Spleen (tissue), 11 donors: Measurements from ENCODE around the gene COL8A2. TPM values are rescaled to one million over a fixed set of nuclear protein-coding genes. Genes with fewer than 3 reads are reported as not detected.
A peak's percentile ranks its signal among the peaks of the same experiment; 100 is the strongest.

Source experiments
- DNase-seq: peaks from one replicate; pipeline ENCODE4 v3.0.0-alpha.2; 2020
- H3K27ac ChIP-seq, 8 donors: fragments of 200-600 bp; sonication (generic) in 7 of 8; 1 replicate in 4 of 8; 2 replicates in 4 of 8; pipeline versions ENCODE4 v1.5.0 to v1.8.0; 2016 to 2021; ENCODE audit warnings: inconsistent platforms in 4 of 8, mild to moderate bottlenecking in 4 of 8, moderate library complexity in 1 of 8
- H3K27me3 ChIP-seq, 7 donors: fragments of 200-600 bp; sonication (generic) in 6 of 7; replicated peaks in 1 of 7; 1 replicate in 4 of 7; 2 replicates in 3 of 7; pipeline versions ENCODE4 v1.5.0 to v1.8.0; 2016 to 2021; ENCODE audit warnings: inconsistent platforms in 3 of 7, mild to moderate bottlenecking in 1 of 7
- H3K36me3 ChIP-seq, 6 donors: fragments of 200-600 bp; sonication (generic) in 5 of 6; 1 replicate in 4 of 6; 2 replicates in 2 of 6; pipeline versions ENCODE4 v1.5.0 to v1.8.0; 2016 to 2021; ENCODE audit warnings: inconsistent platforms in 2 of 6
- H3K4me1 ChIP-seq, 6 donors: fragments of 200-600 bp; sonication (generic) in 5 of 6; 1 replicate in 3 of 6; 2 replicates in 3 of 6; pipeline versions ENCODE4 v1.5.0 to v1.8.0; 2016 to 2021; ENCODE audit warnings: inconsistent platforms in 3 of 6
- H3K4me3 ChIP-seq, 8 donors: fragments of 200-600 bp; sonication (generic) in 7 of 8; 1 replicate in 4 of 8; 2 replicates in 4 of 8; pipeline versions ENCODE4 v1.5.0 to v1.8.0; 2016 to 2021; ENCODE audit warnings: inconsistent platforms in 4 of 8, mild to moderate bottlenecking in 4 of 8, moderate library complexity in 2 of 8
- H3K9me3 ChIP-seq, 8 donors: fragments of 200-600 bp; sonication (generic) in 7 of 8; 1 replicate in 4 of 8; 2 replicates in 4 of 8; pipeline versions ENCODE4 v1.5.0 to v1.8.0; 2016 to 2021; ENCODE audit warnings: inconsistent platforms in 4 of 8
- CTCF ChIP-seq, 11 experiments: fragments of 200-600 bp in 7 of 11; fragments of 450-650 bp in 4 of 11; sonication (generic) in 4 of 11; IDR thresholded peaks in 8 of 11; conservative IDR thresholded peaks in 3 of 11; 1 replicate in 7 of 11; 2 replicates in 4 of 11; pipeline versions ENCODE4 v1.4.0 to v1.8.0; 2016 to 2021; ENCODE audit warnings: antibody characterized with exemption in 11 of 11, inconsistent platforms in 4 of 11, mild to moderate bottlenecking in 1 of 11
- POLR2A ChIP-seq, 3 donors: fragments of 450-650 bp; IDR thresholded peaks; one replicate each; pipeline ENCODE4 v1.5.1; 2017; ENCODE audit warnings: antibody characterized with exemption in 3 of 3, mild to moderate bottlenecking in 1 of 3
- POLR2AphosphoS5 ChIP-seq, 3 donors: sonication (generic); formaldehyde crosslinking; IDR thresholded peaks; one replicate each; pipeline ENCODE4 v1.5.1; 2017; ENCODE audit warnings: antibody characterized with exemption in 3 of 3
- WGBS, 5 donors: extraction: QIAGEN DNeasy Blood & Tissue Kit in 3 of 5; methylation state at CpG; one replicate each; pipeline versions ENCODE4 v1.1.5 to v1.1.7; 2013 to 2018; 5-methylcytosine and 5-hydroxymethylcytosine counted together
- intact Hi-C: fragments of 100-400 bp; cut with DNase I; formaldehyde crosslinking; loops from one replicate; pipeline ENCODE4 v1.15.0; 2023; ENCODE audit warnings: low total_unique reads
- polyA plus RNA-seq, 3 donors: library from polyadenylated mRNA; stranded (reverse); fragments of 200-250 nt; gene quantifications; one replicate each; pipeline ENCODE4 v1.2.1, GENCODE V29; 2013
- total RNA-seq, 7 donors: library from RNA; depleted of rRNA in 3 of 7; stranded (reverse); fragments of >200 nt in 3 of 7; fragmentation: NEBNext Ultra II Directional in 4 of 7; extraction: Animal tissue kit (Norgen Biotek cat#: 25700) in 4 of 7; gene quantifications; one replicate each; pipeline versions ENCODE4 v1.1.0 to v1.2.1, GENCODE V29; 2016 to 2021
- donor health status: healthy with polysubstance abuse.
- donor health status: DM: no; HTN: no; CAD: no; lungs with moderate emphysema.
- donor health status: DM: no; HTN: no; CAD: no.
- donor health status: Bipolar disorder and iron deficiency.
- donor health status: healthy.
- donor health status: DM: no; HTN: no; CAD: no.
- donor health status: DM: yes; HTN: yes; CAD: no.

Gene COL8A2
- total and polyA plus RNA-seq, 10 donors: 2.1 to 32.0 (median 9.9) TPM

DNA sequence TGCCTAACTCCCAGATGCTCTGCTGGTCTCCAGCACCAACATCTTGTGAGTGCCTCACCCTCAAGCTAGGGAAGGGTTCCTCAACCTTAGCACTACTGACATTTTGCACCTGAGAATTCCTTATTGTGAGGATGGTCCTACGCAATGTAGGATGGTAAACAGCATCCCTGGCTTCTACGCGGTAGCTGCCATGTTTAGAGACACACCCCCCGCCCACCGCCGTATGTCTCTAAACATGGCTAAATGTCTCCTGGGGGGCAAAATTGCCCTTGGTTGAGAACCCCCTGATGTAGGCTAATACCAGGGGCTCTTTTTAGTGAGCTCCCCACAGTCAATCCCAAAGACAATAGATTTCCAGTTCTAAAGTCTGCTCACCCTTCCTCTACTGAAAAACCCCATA lies 28.5 kb upstream of the COL8A2 start:
- intact Hi-C loops: loop anchor here (5.0 to 10.0 kb wide), 3 partner anchors 34 to 131 kb away; partner anchors contain the start of gene THRAP3
- no peak for DNase-seq
- no peak overlapping the region for H3K4me3 ChIP-seq
- H3K9me3 ChIP-seq: no peaks in the 10 kb centered on the region
- peaks cover 48 to 83% (median 69%) of the 10 kb centered on the region in 6 donors for H3K4me1 ChIP-seq
- peaks cover 0 to 5% (median 0%) of the 10 kb centered on the region in 6 donors for H3K36me3 ChIP-seq
- WGBS, 5 donors: 92 to 98% (median 98%) methylated on average over 6 of the region's 6 CpGs
- peak overlapping the region in 5 of 8 donors; percentile 90 to 100 (median 92) for H3K27ac ChIP-seq
- no peaks in the 10 kb centered on the region for H3K27me3 ChIP-seq
- TF ChIP-seq POLR2A (IDR thresholded peaks at IDR 0.05): no peak

DNA sequence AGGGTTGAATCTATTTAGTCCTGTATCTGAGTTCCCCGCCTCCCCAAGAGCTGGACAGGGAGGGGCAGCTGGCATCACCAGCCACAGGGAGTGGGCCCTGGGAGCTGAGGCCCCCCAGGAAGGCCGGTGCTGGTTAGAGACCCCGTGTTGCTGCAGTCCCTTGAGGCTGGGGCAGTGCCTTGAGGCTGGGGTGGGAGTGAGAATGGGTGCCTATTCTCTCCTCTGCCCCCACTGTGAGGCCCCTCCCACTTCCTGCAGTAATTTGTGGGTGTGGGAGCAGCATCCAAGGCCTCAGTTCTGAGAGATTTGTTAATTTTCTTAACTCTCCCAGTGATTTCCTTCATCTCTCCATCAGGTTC lies 26.8 kb upstream of the COL8A2 start:
- Histone ChIP-seq H3K4me1 (peaks cover 44 to 83% (median 69%) of the 10 kb centered on the region in 6 donors), H3K27me3 (no peaks in the 10 kb centered on the region), H3K36me3 (peaks cover 0 to 4% (median 0%) of the 10 kb centered on the region in 6 donors), H3K9me3 (no peaks in the 10 kb centered on the region), H3K27ac (peak overlapping the region; percentile 81 to 100 (median 92)), H3K4me3 (peak overlapping the region in 1 of 8 donors; percentile 15)
- intact Hi-C loops: loop anchor here (5.0 to 10.0 kb wide), 3 partner anchors 35 to 133 kb away; partner anchors contain the start of gene THRAP3
- DNase-seq: peak; percentile 89
- 13 to 40% (median 35%) methylated on average over 2 to 3 of the region's 3 CpGs for WGBS, 5 donors
- TF ChIP-seq POLR2AphosphoS5 (IDR thresholded peaks at IDR 0.05): peak; percentile 30 to 62 (median 46)
- no peak for TF ChIP-seq CTCF (IDR thresholded peaks at IDR 0.05 in 8 of 11, conservative IDR thresholded peaks at IDR 0.05 in 3 of 11)
- TF ChIP-seq POLR2A (IDR thresholded peaks at IDR 0.05): peak in 1 of 3 donors; percentile 20

DNA sequence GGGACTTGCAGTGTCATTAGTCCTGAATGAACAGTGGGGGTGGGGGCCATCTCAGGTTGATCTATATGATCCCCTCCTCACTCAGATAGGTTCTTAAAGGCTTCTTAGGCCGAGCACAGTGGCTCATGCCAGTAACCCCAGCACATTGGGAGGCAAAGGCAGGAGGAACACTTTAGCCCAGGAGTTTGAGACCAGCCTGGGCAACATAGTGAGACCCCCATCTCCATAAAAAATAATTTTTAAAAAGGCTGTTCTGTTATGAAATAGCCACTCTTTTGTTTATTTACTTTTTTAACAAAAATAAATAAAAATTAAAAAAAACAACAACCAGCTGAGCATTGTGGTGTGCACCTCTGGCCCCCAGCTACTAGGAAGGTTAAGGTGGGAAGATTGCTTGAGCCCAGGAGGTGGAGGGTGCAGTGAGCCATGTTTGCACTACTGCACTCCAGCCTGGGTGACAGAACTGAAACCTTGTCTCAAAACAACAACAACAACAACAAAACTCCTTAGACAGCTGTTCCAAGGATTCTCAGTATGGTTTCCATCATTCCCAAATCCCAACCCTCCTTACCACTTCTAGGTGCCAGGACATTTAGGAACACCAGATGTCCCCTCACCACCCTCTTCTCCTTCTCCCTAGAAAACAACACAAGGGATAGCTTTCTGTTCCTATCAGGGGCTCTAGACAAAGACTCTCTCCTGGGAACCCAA lies 26.3 kb upstream of the COL8A2 start:
- 38 to 50% (median 46%) methylated on average over 1 of the region's 1 CpG for WGBS, 5 donors
- Histone ChIP-seq H3K9me3 (no peaks in the 10 kb centered on the region), H3K27ac (peak overlapping the region; percentile 81 to 100 (median 92)), H3K36me3 (peaks cover 0 to 7% (median 0%) of the 10 kb centered on the region in 6 donors), H3K4me3 (peak overlapping the region in 2 of 8 donors; percentile 11 to 85), H3K27me3 (no peaks in the 10 kb centered on the region), H3K4me1 (peaks cover 44 to 85% (median 70%) of the 10 kb centered on the region in 6 donors)
- DNase-seq: no peak
- TF ChIP-seq POLR2AphosphoS5 (IDR thresholded peaks at IDR 0.05) (no peak), CTCF (IDR thresholded peaks at IDR 0.05 in 8 of 11, conservative IDR thresholded peaks at IDR 0.05 in 3 of 11) (no peak), POLR2A (IDR thresholded peaks at IDR 0.05) (no peak)
- intact Hi-C loops: loop anchor here (5.0 to 10.0 kb wide), 3 partner anchors 36 to 134 kb away; partner anchors contain the start of gene THRAP3

GRCh38 chr1:36150296-36151133 lies 25.5 kb upstream of the COL8A2 start:
- H3K4me1 ChIP-seq: peaks cover 44 to 89% (median 70%) of the 10 kb centered on the region in 6 donors
- intact Hi-C loops: loop anchor here (5.0 to 10.0 kb wide), 3 partner anchors 37 to 134 kb away; partner anchors contain the start of gene THRAP3
- no peaks in the 10 kb centered on the region for H3K27me3 ChIP-seq

More at GRCh38 chr1:36150296-36151133, 25.5 kb upstream of the COL8A2 start:
- TF ChIP-seq CTCF (IDR thresholded peaks at IDR 0.05 in 8 of 11, conservative IDR thresholded peaks at IDR 0.05 in 3 of 11): peak in 1 of 11 experiments; percentile 17
- peak in 1 of 3 donors; percentile 43 for TF ChIP-seq POLR2A (IDR thresholded peaks at IDR 0.05)
- peak; percentile 81 to 89 (median 88) for TF ChIP-seq POLR2AphosphoS5 (IDR thresholded peaks at IDR 0.05)
- Histone ChIP-seq H3K27ac (peak overlapping the region; percentile 81 to 100 (median 92)), H3K4me3 (peak overlapping the region in 3 of 8 donors; percentile 11 to 85 (median 63)), H3K36me3 (peaks cover 0 to 9% (median 0%) of the 10 kb centered on the region in 6 donors), H3K9me3 (no peaks in the 10 kb centered on the region)
- peak; percentile 96 for DNase-seq
- 8 to 16% (median 9%) methylated on average over 10 to 12 of the region's 12 CpGs for WGBS, 5 donors
